Left ventricle myocardium superior (tissue), 1 donor: ENCODE results near the gene PRKCA. TPM values are rescaled to one million over a fixed set of nuclear protein-coding genes. Genes with fewer than 3 reads are reported as not detected.

ENCODE experiments used
- ATAC-seq: fragments of 200-7000 bp; cut with Tn5 transposase; one replicate; pipeline ENCODE4 v1.9.1; 2020; ENCODE audit warnings: mild to moderate bottlenecking, moderate library complexity
- DNase-seq: peaks from one replicate; pipeline ENCODE4 v3.0.0-alpha.2; 2020
- intact Hi-C: fragments of 100-400 bp; cut with micrococcal nuclease; formaldehyde crosslinking; loops from one replicate; pipeline ENCODE4 v1.11.0; 2022
- total RNA-seq: library from RNA; stranded (reverse); fragmentation: NEBNext Ultra II Directional; extraction: Animal tissue kit (Norgen Biotek cat#: 25700); gene quantifications from one replicate; pipeline ENCODE4 v1.2.1, GENCODE V29; 2021
- donor health status: DM: no; HTN: yes; CAD: no; lungs with severe emphysema.

PRKCA gene
- total RNA-seq, 1 donor from 2014 or later: 5.9 TPM

GRCh38 chr17:66515974-66516373, 213.6 kb downstream of the PRKCA start:
- intact Hi-C loops: no loop called here
- DNase-seq: no peak
- no peak for ATAC-seq

- intact Hi-C loops: no loop called here
- DNase-seq (no peak), ATAC-seq (no peak)
Measured at GRCh38 chr17:66517336-66518009, 215.1 kb downstream of the PRKCA start.

- ATAC-seq: no peak
- intact Hi-C loops: no loop called here
Measured at GRCh38 chr17:66518108-66518507, 215.7 kb downstream of the PRKCA start.

GRCh38 chr17:66518677-66519076, 216.3 kb downstream of the PRKCA start:
- ATAC-seq: no peak
- no peak for DNase-seq
- intact Hi-C loops: no loop called here

More at GRCh38 chr17:66518108-66518507, 215.7 kb downstream of the PRKCA start:
- DNase-seq: no peak

GRCh38 chr17:66519154-66519553, 216.7 kb downstream of the PRKCA start:
- ATAC-seq: no peak
- DNase-seq: no peak
- intact Hi-C loops: no loop called here

GRCh38 chr17:66520999-66521398, 218.6 kb downstream of the PRKCA start:
- no peak for DNase-seq
- no peak for ATAC-seq
- intact Hi-C loops: no loop called here

- intact Hi-C loops: no loop called here
- ATAC-seq (no peak), DNase-seq (no peak)
Measured at GRCh38 chr17:66522591-66523272, 220.3 kb downstream of the PRKCA start.

GRCh38 chr17:66523378-66524200, 221.2 kb downstream of the PRKCA start:
- DNase-seq (no peak), ATAC-seq (peak; percentile 52)
- intact Hi-C loops: no loop called here

- no peak for ATAC-seq
- DNase-seq: no peak
- intact Hi-C loops: no loop called here
Measured at GRCh38 chr17:66524877-66525276, 222.5 kb downstream of the PRKCA start.

GRCh38 chr17:66525338-66525737, 222.9 kb downstream of the PRKCA start:
- peak; percentile 84 for ATAC-seq
- DNase-seq: peak; percentile 43

GRCh38 chr17:66526827-66527226, 224.4 kb downstream of the PRKCA start:
- ATAC-seq (no peak), DNase-seq (no peak)
- intact Hi-C loops: no loop called here

More at GRCh38 chr17:66525338-66525737, 222.9 kb downstream of the PRKCA start:
- intact Hi-C loops: no loop called here

GRCh38 chr17:66527335-66527734, 224.9 kb downstream of the PRKCA start:
- DNase-seq (no peak), ATAC-seq (no peak)
- intact Hi-C loops: no loop called here

GRCh38 chr17:66531851-66532295, 229.5 kb downstream of the PRKCA start:
- DNase-seq: no peak
- intact Hi-C loops: no loop called here
- no peak for ATAC-seq

- intact Hi-C loops: no loop called here
- peak; percentile 15 for ATAC-seq
- no peak for DNase-seq
Measured at GRCh38 chr17:66533572-66533971, 231.2 kb downstream of the PRKCA start.

GRCh38 chr17:66533986-66534385, 231.6 kb downstream of the PRKCA start:
- no peak for DNase-seq
- no peak for ATAC-seq
- intact Hi-C loops: no loop called here

GRCh38 chr17:66535611-66536010, 233.2 kb downstream of the PRKCA start:
- DNase-seq (no peak), ATAC-seq (no peak)
- intact Hi-C loops: no loop called here

GRCh38 chr17:66537502-66537901, 235.1 kb downstream of the PRKCA start:
- DNase-seq (no peak), ATAC-seq (no peak)
- intact Hi-C loops: no loop called here

GRCh38 chr17:66538776-66539175, 236.4 kb downstream of the PRKCA start:
- no peak for ATAC-seq
- no peak for DNase-seq
- intact Hi-C loops: no loop called here

GRCh38 chr17:66540131-66540781, 237.8 kb downstream of the PRKCA start:
- ATAC-seq: peak; percentile 88
- intact Hi-C loops: no loop called here
- peak; percentile 61 for DNase-seq
